Activated naive CD4-positive, alpha-beta T cell treated with anti-CD3 and anti-CD28 coated beads for 36 hours (primary cell): ENCODE data around the gene RSRC1. TPM values are rescaled to one million over a fixed set of nuclear protein-coding genes. Genes with fewer than 3 reads are reported as not detected.
A peak's percentile ranks its signal among the peaks of the same experiment; 100 is the strongest.

Experiments used
- CTCF ChIA-PET: fragments of 350-600 bp; sonication (Branson Sonifier 250); formaldehyde crosslinking; loops from one replicate; lab custom pipeline; 2021; ENCODE audit warnings: antibody characterized with exemption; lab: Charles Lee
- DNase-seq: peaks from one replicate; pipeline ENCODE4 v3.0.0-alpha.2; 2020
- H3K27ac Mint-ChIP-seq: one replicate; pipeline ENCODE4 v1.8.0; 2021; ENCODE audit warnings: mild to moderate bottlenecking, mixed read lengths
- H3K27me3 Mint-ChIP-seq: one replicate; pipeline ENCODE4 v1.8.0; 2021; ENCODE audit warnings: low read depth, mixed read lengths
- H3K36me3 Mint-ChIP-seq: one replicate; pipeline ENCODE4 v1.8.0; 2021; ENCODE audit warnings: low read depth, mixed read lengths
- H3K4me1 Mint-ChIP-seq: one replicate; pipeline ENCODE4 v1.8.0; 2021; ENCODE audit warnings: low read depth, mixed read lengths
- H3K4me3 Mint-ChIP-seq: one replicate; pipeline ENCODE4 v1.8.0; 2021; ENCODE audit warnings: mild to moderate bottlenecking, moderate library complexity, mixed read lengths
- H3K9me3 Mint-ChIP-seq: one replicate; pipeline ENCODE4 v1.8.0; 2021; ENCODE audit warnings: mixed read lengths
- intact Hi-C: fragments of 100-400 bp; cut with micrococcal nuclease; formaldehyde crosslinking; loops from one replicate; pipeline ENCODE4 v1.15.1; 2023
- total RNA-seq, 2 experiments: library from RNA; stranded (reverse); gene quantifications; one replicate each; pipeline ENCODE4 v1.2.3, GENCODE V29; 2021

Gene RSRC1
- total RNA-seq, 2 experiments from 2014 or later = 48.4 to 50.1 TPM

DNA sequence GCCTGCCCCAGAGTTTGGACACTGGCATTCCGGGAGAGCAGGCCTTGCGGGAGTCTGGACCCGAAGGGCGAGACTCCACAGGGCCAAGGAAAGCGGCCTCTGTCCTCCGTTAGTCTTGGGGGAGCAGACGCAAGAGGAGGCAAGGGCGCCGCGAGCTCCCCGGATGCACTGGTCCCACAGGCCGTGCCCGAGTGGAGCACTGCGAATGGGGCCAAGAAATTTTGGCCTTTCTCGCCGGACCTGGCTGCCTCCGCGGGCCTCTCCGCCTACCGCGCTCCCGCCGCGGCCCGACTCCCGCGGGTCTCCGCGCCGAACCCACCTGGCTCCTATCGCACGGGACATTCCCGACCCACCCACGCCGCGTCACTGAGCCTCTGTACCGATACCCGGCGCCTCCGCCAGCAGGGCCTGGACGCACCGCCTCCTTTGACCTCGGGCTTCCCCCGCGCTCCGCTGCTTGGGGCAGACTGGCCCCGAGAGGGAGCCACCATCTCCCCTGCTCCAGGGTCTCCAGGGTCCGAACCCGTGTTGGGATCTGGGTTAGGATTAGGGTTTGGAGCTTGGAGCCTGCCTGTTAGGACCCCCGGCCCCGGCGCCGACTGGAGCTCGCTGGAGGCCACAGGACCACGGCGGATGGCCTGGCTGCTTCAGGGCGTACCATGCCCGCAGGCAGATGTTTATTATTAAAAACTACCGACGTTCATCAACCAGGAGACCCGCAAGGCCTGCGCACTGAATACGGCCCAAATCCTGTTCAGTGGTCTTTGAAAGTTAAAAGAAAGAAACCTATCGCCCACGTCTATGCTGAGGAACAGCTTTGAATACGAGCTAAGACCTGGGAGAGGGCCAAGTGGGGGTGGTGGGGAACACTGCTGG is 15.4 kb upstream of the RSRC1 start:
- CTCF ChIA-PET = no interaction called here
- H3K4me1 Mint-ChIP-seq = peaks cover 13% of the 10 kb centered on the region
- intact Hi-C loops = no loop called here
- no peak overlapping the region for H3K4me3 Mint-ChIP-seq
- peaks cover 77% of the 10 kb centered on the region for H3K27me3 Mint-ChIP-seq
- no peak overlapping the region for H3K27ac Mint-ChIP-seq
- no peaks in the 10 kb centered on the region for H3K9me3 Mint-ChIP-seq
- DNase-seq = no peak
- H3K36me3 Mint-ChIP-seq = peaks cover 3% of the 10 kb centered on the region

DNA sequence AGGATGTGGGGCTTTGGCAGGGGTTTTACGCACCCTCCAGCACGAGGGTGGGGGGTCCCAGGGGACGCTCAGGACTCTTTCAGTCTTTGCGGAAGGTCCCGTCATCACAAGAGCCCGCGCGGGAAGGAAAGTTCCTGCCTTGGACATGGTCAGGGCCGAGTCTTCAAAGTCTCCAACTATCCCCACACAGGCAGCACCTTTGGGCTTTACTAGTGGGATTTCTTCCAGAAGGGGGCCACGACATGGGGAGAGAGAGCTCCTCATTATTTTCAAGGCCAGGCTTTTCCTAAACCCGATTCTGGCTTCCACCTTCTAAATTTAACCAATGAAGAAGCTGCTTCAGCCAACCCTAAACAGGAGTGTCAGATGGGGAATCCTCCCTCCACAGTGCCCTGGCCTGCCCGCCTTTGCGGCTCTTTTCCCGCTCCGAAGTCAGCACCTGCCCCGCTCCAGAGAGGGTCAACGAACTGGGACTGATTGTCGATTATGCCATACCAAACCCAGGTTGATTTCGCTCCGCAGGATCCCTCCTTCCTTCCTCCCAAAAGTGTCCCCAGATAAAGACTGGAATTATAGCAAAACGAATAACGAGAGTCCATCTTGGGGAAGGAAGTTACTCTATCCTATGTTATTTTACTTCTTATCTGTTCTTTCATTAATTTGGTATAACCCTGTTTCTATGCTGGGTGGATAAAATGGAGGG is 14.6 kb upstream of the RSRC1 start:
- Mint-ChIP-seq H3K9me3 (no peaks in the 10 kb centered on the region), H3K27me3 (peaks cover 78% of the 10 kb centered on the region), H3K4me3 (no peak overlapping the region), H3K27ac (no peak overlapping the region), H3K36me3 (peaks cover 3% of the 10 kb centered on the region), H3K4me1 (peaks cover 13% of the 10 kb centered on the region)
- no peak for DNase-seq
- intact Hi-C loops = no loop called here
- CTCF ChIA-PET = no interaction called here

DNA sequence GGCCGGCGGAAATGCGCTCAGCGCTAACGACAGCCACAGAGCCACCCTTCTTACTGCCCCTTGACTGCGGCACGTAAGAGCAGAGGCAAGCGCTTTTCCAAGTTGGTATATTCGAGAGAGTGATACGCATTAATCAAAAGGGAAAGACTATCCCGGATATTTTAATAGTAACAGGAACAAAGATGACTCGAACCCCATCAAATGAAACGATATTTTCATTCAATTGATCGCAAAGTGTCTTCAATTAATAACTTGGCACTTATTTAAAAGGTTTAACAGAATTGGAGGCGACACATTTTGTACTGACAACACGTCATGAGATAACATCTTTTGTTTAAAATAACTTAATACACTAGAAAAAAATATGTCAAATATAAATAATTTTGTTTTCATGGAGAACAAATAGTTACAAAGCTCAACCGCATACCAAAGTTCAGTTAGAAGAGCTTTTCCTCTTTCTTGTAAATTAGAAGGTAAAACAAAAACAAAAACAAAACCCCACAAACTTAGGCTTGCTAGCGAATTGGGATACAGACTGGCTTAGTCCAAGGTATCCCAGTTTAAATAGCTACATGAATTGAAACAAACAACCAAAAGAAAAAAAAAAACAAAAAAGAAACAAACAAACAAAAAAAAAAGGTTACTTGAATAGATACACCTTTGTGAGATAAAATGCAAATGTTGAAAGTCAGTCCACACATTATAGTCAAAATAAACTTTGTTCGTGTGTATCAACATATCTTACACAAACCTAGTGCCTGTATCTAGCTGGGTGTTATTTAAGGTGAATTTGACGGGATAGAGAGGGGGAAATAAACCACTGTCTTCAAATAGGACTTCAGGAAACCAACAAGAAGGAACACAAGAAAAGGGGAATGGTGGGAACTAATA is 13.8 kb upstream of the RSRC1 start:
- H3K9me3 Mint-ChIP-seq = no peaks in the 10 kb centered on the region
- CTCF ChIA-PET = interaction anchor here (0.6 kb wide), 1 partner anchor 12 kb away, joined by 5 read pairs; no protein-coding TSS in a partner anchor
- intact Hi-C loops = no loop called here
- H3K4me3 Mint-ChIP-seq = no peak overlapping the region
- H3K27ac Mint-ChIP-seq = no peak overlapping the region
- no peak for DNase-seq
- peaks cover 3% of the 10 kb centered on the region for H3K36me3 Mint-ChIP-seq
- peaks cover 77% of the 10 kb centered on the region for H3K27me3 Mint-ChIP-seq
- peaks cover 13% of the 10 kb centered on the region for H3K4me1 Mint-ChIP-seq

DNA sequence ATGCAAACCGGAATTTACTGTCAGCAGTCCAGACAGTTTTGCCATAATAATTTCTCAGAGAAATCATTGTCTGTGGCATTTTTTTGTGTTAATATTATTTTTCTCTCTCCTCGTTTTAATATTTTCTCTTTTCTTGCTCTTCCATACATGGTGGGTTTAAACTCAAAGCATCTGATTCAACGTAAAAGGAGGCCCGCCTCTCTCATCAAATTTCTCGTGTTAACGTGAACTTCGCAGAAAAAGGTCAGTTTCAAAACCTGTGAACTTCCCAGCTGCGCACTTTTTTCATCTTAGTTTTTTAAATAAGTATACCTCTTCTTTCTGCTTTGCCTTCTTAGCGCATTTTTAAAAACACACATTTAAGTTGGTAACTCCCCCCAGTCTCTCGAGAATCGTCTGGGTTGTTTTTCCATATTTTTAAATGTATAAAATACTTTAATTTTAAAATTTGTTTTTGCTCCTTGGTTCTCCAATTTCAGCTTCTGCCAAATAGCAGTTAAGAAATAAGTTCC is 12.8 kb upstream of the RSRC1 start:
- Mint-ChIP-seq H3K9me3 (no peaks in the 10 kb centered on the region), H3K36me3 (peaks cover 3% of the 10 kb centered on the region), H3K27ac (no peak overlapping the region), H3K27me3 (peaks cover 81% of the 10 kb centered on the region), H3K4me3 (peak overlapping the region; percentile 91), H3K4me1 (peaks cover 13% of the 10 kb centered on the region)
- intact Hi-C loops = no loop called here
- CTCF ChIA-PET = interaction anchor here (0.6 kb wide), 1 partner anchor 857 kb away, joined by 3 read pairs; no protein-coding TSS in a partner anchor
- no peak for DNase-seq

DNA sequence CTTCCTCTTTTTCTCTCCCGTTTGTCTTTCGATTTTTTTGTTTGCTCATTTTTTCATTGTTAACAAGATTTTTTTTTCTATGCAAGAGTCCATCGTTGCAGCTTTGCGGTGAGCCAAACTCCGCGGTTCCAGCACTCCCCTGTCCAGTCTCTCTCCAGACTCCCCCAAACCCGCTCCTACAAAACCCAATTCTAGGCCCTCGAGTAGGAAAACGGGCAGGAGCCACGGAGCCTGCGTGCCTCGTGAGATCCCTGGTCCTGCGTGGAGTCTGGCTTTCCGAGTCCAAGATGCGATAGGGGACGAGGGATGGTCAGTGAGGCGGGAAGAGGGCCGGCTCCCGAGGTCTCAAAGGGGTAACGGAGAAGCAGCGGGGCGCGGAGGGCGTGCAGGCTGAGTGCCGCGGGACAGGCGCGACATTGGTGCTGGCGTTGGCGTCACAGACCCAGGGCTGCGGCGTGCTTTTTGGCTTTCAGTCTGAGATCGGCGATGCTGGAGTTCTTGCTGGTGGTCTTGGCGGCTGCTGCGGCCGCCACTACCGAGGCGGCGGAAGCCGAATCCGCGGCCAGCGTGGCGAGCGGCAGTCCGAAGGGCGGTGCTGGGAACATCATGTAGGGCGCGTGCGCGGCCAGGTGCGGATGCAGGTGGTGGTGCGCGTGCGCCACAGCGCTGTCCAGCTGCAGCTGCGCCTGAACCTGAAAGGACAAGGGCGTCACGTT is 12.1 kb upstream of the RSRC1 start:
- peak overlapping the region; percentile 53 for H3K27ac Mint-ChIP-seq

DNA sequence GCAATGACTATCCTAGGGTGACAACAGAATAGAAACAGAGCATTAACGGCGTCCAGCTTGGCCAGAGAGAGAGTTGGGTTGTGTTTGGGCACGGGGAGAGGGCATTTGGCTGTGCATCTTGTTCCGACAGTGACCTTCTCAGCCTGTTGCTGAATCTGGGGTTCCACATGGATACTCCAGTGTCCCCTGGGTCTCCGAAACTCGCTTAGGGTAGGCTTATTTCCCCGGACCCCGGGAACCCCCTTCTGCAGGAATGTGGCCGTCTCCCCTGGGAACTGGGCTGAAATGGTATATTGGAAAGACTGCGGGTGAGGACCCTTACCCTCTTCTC is 11.6 kb upstream of the RSRC1 start:
- CTCF ChIA-PET = no interaction called here
- Mint-ChIP-seq H3K27ac (peak overlapping the region; percentile 53), H3K27me3 (peaks cover 83% of the 10 kb centered on the region), H3K4me1 (peaks cover 20% of the 10 kb centered on the region), H3K36me3 (peaks cover 3% of the 10 kb centered on the region), H3K4me3 (peak overlapping the region; percentile 91), H3K9me3 (no peaks in the 10 kb centered on the region)
- DNase-seq = no peak
- intact Hi-C loops = loop anchor here (1.0 kb wide), 1 partner anchor 12 kb away; the partner anchor contains the start of gene RSRC1

More for the DNA sequence above, 12.1 kb upstream of the RSRC1 start:
- Mint-ChIP-seq H3K27me3 (peaks cover 81% of the 10 kb centered on the region), H3K36me3 (peaks cover 3% of the 10 kb centered on the region), H3K4me1 (peaks cover 14% of the 10 kb centered on the region), H3K9me3 (no peaks in the 10 kb centered on the region), H3K4me3 (peak overlapping the region; percentile 91)
- CTCF ChIA-PET = interaction anchor here (0.6 kb wide), 1 partner anchor 858 kb away, joined by 3 read pairs; no protein-coding TSS in a partner anchor
- intact Hi-C loops = loop anchor here (1.0 kb wide), 1 partner anchor 13 kb away; the partner anchor contains the start of gene RSRC1
- DNase-seq = peak; percentile 78

DNA sequence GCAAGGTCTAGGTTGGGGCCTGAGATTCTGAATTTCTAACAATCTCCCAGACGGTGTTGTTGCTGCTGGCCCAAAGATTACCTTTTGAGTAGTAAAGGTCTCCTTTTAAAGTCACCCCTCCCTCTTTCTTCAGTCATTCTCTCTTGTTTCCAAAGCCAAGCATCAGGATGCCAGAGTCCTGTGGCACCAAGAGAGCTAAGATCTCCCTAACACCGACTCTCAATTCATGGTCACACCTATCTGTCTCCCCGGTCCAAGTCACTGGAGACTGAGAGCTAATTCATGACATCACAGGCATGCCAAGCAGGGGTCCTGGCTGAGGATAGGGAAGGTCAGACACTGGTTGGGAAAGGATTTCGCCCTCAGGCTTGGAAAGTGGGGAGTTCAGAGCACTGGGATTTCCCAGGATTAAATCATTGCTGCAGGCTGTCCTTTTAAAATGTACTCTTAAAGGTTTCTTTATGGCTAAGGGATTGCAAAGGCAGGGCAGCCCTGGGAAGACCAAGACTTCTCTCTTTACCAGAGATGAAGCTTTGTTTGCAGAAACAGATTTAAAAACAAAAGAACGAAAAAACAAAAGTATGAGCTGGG is 11.0 kb upstream of the RSRC1 start:
- Mint-ChIP-seq H3K36me3 (peaks cover 3% of the 10 kb centered on the region), H3K27me3 (peaks cover 83% of the 10 kb centered on the region), H3K4me1 (peaks cover 26% of the 10 kb centered on the region), H3K4me3 (no peak overlapping the region), H3K9me3 (no peaks in the 10 kb centered on the region), H3K27ac (no peak overlapping the region)
- CTCF ChIA-PET = no interaction called here
- intact Hi-C loops = loop anchor here (1.0 kb wide), 1 partner anchor 11 kb away; the partner anchor contains the start of gene RSRC1
- DNase-seq = no peak

DNA sequence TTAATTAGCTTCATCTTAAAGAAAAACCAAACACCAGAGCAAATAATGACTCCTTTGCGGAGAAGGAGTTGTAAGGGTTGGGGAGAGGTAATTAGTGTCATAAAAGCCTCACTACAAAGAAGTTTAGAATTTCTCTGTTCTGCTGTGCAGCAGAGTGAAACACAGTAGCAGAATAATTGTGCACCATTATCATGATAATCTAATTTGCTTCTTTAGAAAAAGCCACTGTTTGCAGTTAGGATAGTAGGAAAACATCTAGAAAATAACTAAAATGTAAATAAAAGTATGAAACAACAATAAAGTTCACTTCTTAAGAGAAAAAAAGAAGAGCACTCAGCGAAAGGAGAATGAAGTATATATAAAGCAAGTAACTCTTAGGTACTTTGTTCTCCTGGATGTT is 9.2 kb upstream of the RSRC1 start:
- H3K4me3 Mint-ChIP-seq = no peak overlapping the region
- peaks cover 39% of the 10 kb centered on the region for H3K4me1 Mint-ChIP-seq
- H3K36me3 Mint-ChIP-seq = peaks cover 3% of the 10 kb centered on the region
- CTCF ChIA-PET = no interaction called here
- no peak for DNase-seq
- peaks cover 82% of the 10 kb centered on the region for H3K27me3 Mint-ChIP-seq
- no peak overlapping the region for H3K27ac Mint-ChIP-seq
- H3K9me3 Mint-ChIP-seq = no peaks in the 10 kb centered on the region
- intact Hi-C loops = no loop called here

DNA sequence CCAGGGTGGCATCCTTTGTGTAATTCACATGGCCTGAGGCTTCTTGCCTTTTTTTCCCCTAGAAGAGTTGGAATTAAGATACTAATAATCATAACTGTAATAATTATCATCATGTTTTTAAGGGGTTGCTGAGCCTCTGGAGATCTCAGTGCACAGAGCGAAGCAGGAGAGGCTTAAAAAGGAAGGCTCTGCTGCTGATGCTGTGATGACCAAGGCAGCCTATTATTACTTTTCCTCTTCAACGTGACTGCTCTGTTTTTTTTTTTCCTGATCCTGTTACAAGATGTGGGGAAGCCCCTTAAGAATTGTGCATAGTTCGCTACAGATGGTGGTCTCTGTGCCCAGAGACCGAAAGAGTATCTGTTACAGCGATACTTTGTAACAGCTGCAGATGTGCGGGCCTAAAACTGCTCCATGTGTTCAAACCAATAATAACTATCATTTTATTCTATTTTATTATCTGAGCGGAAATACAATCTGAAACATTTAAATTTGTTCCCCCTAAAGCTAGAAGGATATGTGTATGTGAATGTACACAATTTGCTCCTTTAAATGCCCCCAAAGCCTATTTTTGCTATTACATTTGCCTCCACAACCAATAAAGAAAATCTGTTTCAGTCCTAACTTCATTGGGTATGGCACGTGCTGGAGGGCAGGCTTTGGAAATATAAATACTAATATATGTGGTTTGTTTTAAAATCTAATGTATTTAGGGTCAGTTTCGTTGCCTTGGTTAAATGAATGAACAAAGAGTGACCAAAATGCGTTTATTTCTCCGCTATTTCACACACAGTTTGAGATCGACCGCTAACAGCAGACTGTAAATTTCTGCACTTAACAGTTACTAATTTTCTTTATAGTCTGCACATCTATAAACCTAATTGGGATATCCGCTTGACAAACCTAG is 8.3 kb upstream of the RSRC1 start:
- CTCF ChIA-PET = interaction anchor here (1.0 kb wide), 1 partner anchor 17 kb away, joined by 4 read pairs; no protein-coding TSS in a partner anchor
- Mint-ChIP-seq H3K9me3 (no peaks in the 10 kb centered on the region), H3K4me1 (peaks cover 46% of the 10 kb centered on the region), H3K27me3 (peaks cover 84% of the 10 kb centered on the region), H3K27ac (no peak overlapping the region), H3K36me3 (peaks cover 3% of the 10 kb centered on the region), H3K4me3 (no peak overlapping the region)
- intact Hi-C loops = no loop called here
- no peak for DNase-seq

DNA sequence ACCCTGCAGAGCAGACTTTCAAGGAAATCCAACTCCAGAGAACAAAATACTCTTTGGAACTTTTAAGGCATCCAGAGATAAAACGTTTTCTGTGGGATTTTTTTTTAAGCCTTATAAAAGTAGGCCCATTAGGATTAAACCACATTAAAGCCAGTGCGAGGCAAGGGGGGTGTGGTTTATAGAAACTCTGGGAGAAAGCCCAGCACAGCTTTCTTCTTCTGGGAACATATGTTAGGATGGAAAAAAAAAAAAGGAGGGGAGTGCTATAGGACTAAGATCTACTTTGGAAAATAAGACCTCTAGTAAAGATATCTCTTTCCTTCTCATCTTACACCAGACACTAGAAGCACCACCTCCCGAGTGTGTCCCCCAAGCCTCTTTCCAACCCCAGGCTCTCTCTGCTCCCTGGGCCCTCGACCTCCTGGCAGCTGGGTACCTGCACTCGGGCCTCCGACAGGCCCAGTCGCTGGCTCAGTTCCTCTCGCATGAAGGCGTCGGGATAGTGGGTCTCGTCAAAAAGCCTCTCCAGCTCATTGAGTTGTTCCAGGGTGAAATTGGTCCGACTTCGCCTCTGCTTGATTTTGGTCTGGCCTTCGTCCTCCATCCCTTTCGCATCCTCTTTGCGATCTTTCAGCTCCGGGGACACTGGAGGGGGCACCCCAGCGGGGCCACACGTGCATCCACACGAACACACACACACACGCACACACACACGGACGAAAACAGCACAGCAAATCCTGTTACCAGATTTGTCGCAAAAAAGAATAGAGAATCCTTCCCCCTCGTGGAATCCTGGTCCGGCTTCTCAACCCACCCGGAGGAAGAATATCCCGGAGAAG is 7.4 kb upstream of the RSRC1 start:
- H3K4me1 Mint-ChIP-seq = peaks cover 52% of the 10 kb centered on the region
- intact Hi-C loops = no loop called here
- peak overlapping the region; percentile 5 for H3K4me3 Mint-ChIP-seq
- no peak for DNase-seq
- peaks cover 3% of the 10 kb centered on the region for H3K36me3 Mint-ChIP-seq
- H3K9me3 Mint-ChIP-seq = no peaks in the 10 kb centered on the region
- H3K27ac Mint-ChIP-seq = no peak overlapping the region
- CTCF ChIA-PET = interaction anchor here (1.0 kb wide), 1 partner anchor 16 kb away, joined by 4 read pairs; no protein-coding TSS in a partner anchor
- peaks cover 87% of the 10 kb centered on the region for H3K27me3 Mint-ChIP-seq
